Chondrocyte (in vitro differentiated cells): ENCODE measurements around the gene KIF19. TPM values are rescaled to one million over a fixed set of nuclear protein-coding genes. Genes with fewer than 3 reads are reported as not detected.

Experiments
- DNase-seq: peaks from one replicate; pipeline ENCODE4 v3.0.0; 2021; ENCODE audit warnings: mixed read lengths, low spot score
- H3K27ac Mint-ChIP-seq: one replicate; pipeline ENCODE4 v1.8.0; 2021; ENCODE audit warnings: mild to moderate bottlenecking, moderate library complexity, mixed read lengths; ENCODE audit not compliant: unreplicated experiment
- H3K27me3 Mint-ChIP-seq: 2 replicates; pipeline ENCODE4 v1.8.0; 2021; ENCODE audit warnings: low read depth, mixed read lengths
- H3K36me3 Mint-ChIP-seq: 2 replicates; pipeline ENCODE4 v1.8.0; 2021; ENCODE audit warnings: low read depth, mixed read lengths
- H3K4me1 Mint-ChIP-seq: 2 replicates; pipeline ENCODE4 v1.8.0; 2021; ENCODE audit warnings: low read depth, mild to moderate bottlenecking, mixed read lengths
- H3K4me3 Mint-ChIP-seq: one replicate; pipeline ENCODE4 v1.8.0; 2021; ENCODE audit warnings: mild to moderate bottlenecking, moderate library complexity, mixed read lengths; ENCODE audit not compliant: unreplicated experiment
- H3K9me3 Mint-ChIP-seq: 2 replicates; pipeline ENCODE4 v1.8.0; 2021; ENCODE audit warnings: low read depth, mixed read lengths
- CTCF ChIP-seq: fragments of 200-600 bp; sonication (generic); IDR thresholded peaks from 2 replicates; pipeline ENCODE4 v1.5.0; 2021; ENCODE audit warnings: antibody characterized with exemption, mild to moderate bottlenecking, moderate library complexity
- total RNA-seq: library from RNA; stranded (reverse); gene quantifications from 3 replicates; pipeline ENCODE4 v1.2.1, GENCODE V29; 2021

KIF19 gene
- total RNA-seq, 1 donor from 2014 or later = not detected

GRCh38 chr17:74329378-74329777, 3.4 kb downstream of the KIF19 start:
- no peaks in the 10 kb centered on the region for H3K9me3 Mint-ChIP-seq
- H3K4me3 Mint-ChIP-seq = no peak overlapping the region
- peaks cover 5% of the 10 kb centered on the region for H3K4me1 Mint-ChIP-seq
- peaks cover 38% of the 10 kb centered on the region for H3K27me3 Mint-ChIP-seq
- no peak for DNase-seq
- TF ChIP-seq CTCF = no peak
- no peak overlapping the region for H3K27ac Mint-ChIP-seq
- H3K36me3 Mint-ChIP-seq = no peaks in the 10 kb centered on the region

DNA sequence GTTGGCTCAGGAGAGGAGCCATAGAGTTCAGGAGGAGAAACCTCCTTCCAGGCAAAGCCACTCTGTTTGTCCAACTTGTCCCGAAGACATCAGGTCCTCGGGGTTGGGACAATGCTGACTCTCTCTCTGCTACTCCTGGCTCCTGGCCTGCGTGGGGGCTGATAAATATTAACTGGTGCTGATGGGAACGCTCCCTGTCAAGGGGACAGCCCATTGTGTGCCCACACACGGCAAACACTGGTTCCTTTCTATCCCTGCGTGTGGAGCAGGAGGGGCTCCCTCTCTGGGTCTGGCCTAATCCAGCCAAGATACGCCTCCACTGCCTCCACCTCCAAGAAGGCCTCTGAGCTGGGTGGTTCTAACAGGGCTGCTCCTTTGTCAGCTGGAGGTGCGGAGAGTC, 4.4 kb downstream of the KIF19 start:
- H3K27me3 Mint-ChIP-seq = peaks cover 34% of the 10 kb centered on the region
- H3K4me1 Mint-ChIP-seq = peaks cover under 1% of the 10 kb centered on the region
- no peak overlapping the region for H3K27ac Mint-ChIP-seq

GRCh38 chr17:74332017-74332650, 6.1 kb downstream of the KIF19 start:
- H3K27me3 Mint-ChIP-seq = peaks cover 32% of the 10 kb centered on the region
- no peak for DNase-seq
- no peak overlapping the region for H3K4me3 Mint-ChIP-seq
- no peaks in the 10 kb centered on the region for H3K4me1 Mint-ChIP-seq
- no peaks in the 10 kb centered on the region for H3K9me3 Mint-ChIP-seq
- no peak for TF ChIP-seq CTCF
- no peaks in the 10 kb centered on the region for H3K36me3 Mint-ChIP-seq
- no peak overlapping the region for H3K27ac Mint-ChIP-seq

More for the DNA sequence above, 4.4 kb downstream of the KIF19 start:
- TF ChIP-seq CTCF = no peak
- H3K4me3 Mint-ChIP-seq = no peak overlapping the region
- no peaks in the 10 kb centered on the region for H3K9me3 Mint-ChIP-seq
- no peaks in the 10 kb centered on the region for H3K36me3 Mint-ChIP-seq
- DNase-seq = no peak

DNA sequence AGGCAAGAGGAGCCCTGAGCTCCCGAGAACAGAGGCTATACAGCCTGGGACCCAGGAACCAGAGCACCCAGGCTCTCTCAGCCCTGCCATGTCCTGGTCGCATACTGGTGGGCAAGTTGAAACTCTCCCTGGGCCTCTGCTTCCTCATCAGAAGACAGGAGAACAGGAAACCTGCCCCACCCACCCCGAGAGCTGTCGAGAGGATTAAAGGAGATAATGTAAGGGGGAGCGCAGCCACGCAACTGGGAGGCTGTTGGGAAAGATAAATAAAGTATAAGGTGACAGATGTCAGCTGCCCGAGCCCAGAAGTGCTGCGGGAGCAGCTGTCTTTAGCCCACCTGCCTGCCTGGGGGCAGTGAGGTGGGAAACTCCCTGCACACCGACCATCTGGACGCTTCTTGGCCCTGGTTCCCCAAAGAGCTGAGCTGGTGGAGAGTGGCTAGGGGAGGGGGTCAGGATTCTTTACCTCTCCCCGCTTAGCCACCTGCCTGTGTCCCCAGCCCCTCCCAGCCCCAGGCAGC, 6.8 kb downstream of the KIF19 start:
- no peak overlapping the region for H3K4me3 Mint-ChIP-seq
- no peaks in the 10 kb centered on the region for H3K4me1 Mint-ChIP-seq
- H3K27ac Mint-ChIP-seq = no peak overlapping the region
- H3K9me3 Mint-ChIP-seq = no peaks in the 10 kb centered on the region
- no peaks in the 10 kb centered on the region for H3K36me3 Mint-ChIP-seq
- H3K27me3 Mint-ChIP-seq = peaks cover 33% of the 10 kb centered on the region
- TF ChIP-seq CTCF = no peak
- DNase-seq = no peak

GRCh38 chr17:74334393-74335039, 8.5 kb downstream of the KIF19 start:
- TF ChIP-seq CTCF = no peak
- Mint-ChIP-seq H3K4me1 (no peaks in the 10 kb centered on the region), H3K4me3 (no peak overlapping the region), H3K36me3 (no peaks in the 10 kb centered on the region), H3K27ac (no peak overlapping the region), H3K9me3 (no peaks in the 10 kb centered on the region), H3K27me3 (peaks cover 40% of the 10 kb centered on the region)
- no peak for DNase-seq
